OCI-LY1 (cell line): ENCODE data around the gene LRMDA.

Source experiments
- H2AFZ ChIP-seq: fragments of 200-600 bp; sonication (generic), shearing (Covaris generic); 2 replicates; pipeline ENCODE4 v1.6.0; 2014; ENCODE audit warnings: antibody characterized with exemption, mild to moderate bottlenecking, low read length
- H3F3A ChIP-seq: fragments of 200-600 bp; sonication (generic), shearing (Covaris generic); 2 replicates; pipeline ENCODE4 v1.6.0; 2014; ENCODE audit warnings: mild to moderate bottlenecking, antibody characterized with exemption, low read length, moderate library complexity; ENCODE audit not compliant: insufficient read depth
- H3K27ac ChIP-seq: fragments of 200-600 bp; sonication (generic); 2 replicates; pipeline ENCODE4 v1.5.1; 2014; ENCODE audit warnings: low read length, mixed run types, mild to moderate bottlenecking, low read depth; ENCODE audit not compliant: poor library complexity, severe bottlenecking
- H3K27me3 ChIP-seq: fragments of 200-600 bp; sonication (generic); 2 replicates; pipeline ENCODE4 v1.6.0; 2014; ENCODE audit warnings: antibody characterized with exemption, mild to moderate bottlenecking, low read length, moderate library complexity; ENCODE audit not compliant: insufficient read depth
- H3K36me3 ChIP-seq: fragments of 200-600 bp; sonication (generic); 2 replicates; pipeline ENCODE4 v1.6.1; 2014; ENCODE audit warnings: mild to moderate bottlenecking, antibody characterized with exemption, low read length, moderate library complexity, mixed read lengths; ENCODE audit not compliant: insufficient read depth
- H3K4me1 ChIP-seq: fragments of 200-600 bp; sonication (generic); 2 replicates; pipeline ENCODE4 v1.5.1; 2014; ENCODE audit warnings: mild to moderate bottlenecking, low read length, moderate library complexity; ENCODE audit not compliant: insufficient read depth, severe bottlenecking
- H3K4me2 ChIP-seq: fragments of 200-600 bp; sonication (generic), shearing (Covaris generic); 2 replicates; pipeline ENCODE4 v1.6.1; 2014; ENCODE audit warnings: low read length
- H3K4me3 ChIP-seq: fragments of 200-600 bp; sonication (generic); 2 replicates; pipeline ENCODE4 v1.5.1; 2014; ENCODE audit warnings: low read length, low read depth, mild to moderate bottlenecking, mixed read lengths; ENCODE audit not compliant: poor library complexity, severe bottlenecking
- H3K79me2 ChIP-seq: fragments of 200-600 bp; shearing (Covaris generic); 2 replicates; pipeline ENCODE4 v1.6.1; 2016; ENCODE audit warnings: mixed run types, low read length, mixed read lengths; ENCODE audit not compliant: insufficient read depth
- H3K9ac ChIP-seq: fragments of 200-600 bp; sonication (generic), shearing (Covaris generic); 2 replicates; pipeline ENCODE4 v1.6.1; 2014; ENCODE audit warnings: mild to moderate bottlenecking, low read length, mixed read lengths
- H3K9me2 ChIP-seq: fragments of 200-600 bp; sonication (generic), shearing (Covaris generic); 2 replicates; pipeline ENCODE4 v1.6.1; 2014; ENCODE audit warnings: low read depth, mild to moderate bottlenecking, low read length, mixed read lengths
- H3K9me3 ChIP-seq: fragments of 200-600 bp; shearing (Covaris generic); 2 replicates; pipeline ENCODE4 v1.6.1; 2014; ENCODE audit warnings: low read length, mixed read lengths
- H4K20me1 ChIP-seq: fragments of 200-600 bp; sonication (generic), shearing (Covaris generic); 2 replicates; pipeline ENCODE4 v1.6.0; 2016; ENCODE audit warnings: mild to moderate bottlenecking, low read length; ENCODE audit not compliant: insufficient read depth
- CTCF ChIP-seq: fragments of 200-600 bp; sonication (generic), shearing (Covaris generic); IDR thresholded peaks from 2 replicates; pipeline ENCODE4 v1.5.1; 2017; ENCODE audit warnings: mild to moderate bottlenecking, antibody characterized with exemption, low read length, moderate library complexity, mixed read lengths
- EZH2 ChIP-seq: fragments of 200-600 bp; sonication (generic), shearing (Covaris generic); IDR thresholded peaks from 2 replicates; pipeline ENCODE4 v1.8.0; 2017; ENCODE audit warnings: borderline replicate concordance, mixed run types, mild to moderate bottlenecking, antibody characterized with exemption, low read length, moderate library complexity, mixed read lengths

LRMDA gene

GRCh38 chr10:76281659-76282058 is 850.2 kb downstream of the LRMDA start:
- no peak overlapping the region for H3K4me3 ChIP-seq
- no peaks in the 10 kb centered on the region for H3F3A ChIP-seq
- H3K9me3 ChIP-seq, result no peaks in the 10 kb centered on the region
- H3K4me2 ChIP-seq, result no peak overlapping the region
- H3K27me3 ChIP-seq, result no peaks in the 10 kb centered on the region
- TF ChIP-seq EZH2, result no peak
- TF ChIP-seq CTCF, result no peak
- H3K36me3 ChIP-seq, result no peaks in the 10 kb centered on the region
- H3K9me2 ChIP-seq, result no peaks in the 10 kb centered on the region
- H3K79me2 ChIP-seq, result no peaks in the 10 kb centered on the region
- H3K27ac ChIP-seq, result no peak overlapping the region
- no peaks in the 10 kb centered on the region for H4K20me1 ChIP-seq
- H3K4me1 ChIP-seq, result no peaks in the 10 kb centered on the region
- H2AFZ ChIP-seq, result no peak overlapping the region
- no peak overlapping the region for H3K9ac ChIP-seq

GRCh38 chr10:76282061-76283025 is 850.9 kb downstream of the LRMDA start:
- H3K4me1 ChIP-seq, result no peaks in the 10 kb centered on the region
- H2AFZ ChIP-seq, result no peak overlapping the region
- TF ChIP-seq CTCF (no peak), EZH2 (no peak)
- H3K9me2 ChIP-seq, result no peaks in the 10 kb centered on the region
- no peaks in the 10 kb centered on the region for H3K79me2 ChIP-seq
- H3K27ac ChIP-seq, result no peak overlapping the region
- H3K9me3 ChIP-seq, result no peaks in the 10 kb centered on the region
- no peaks in the 10 kb centered on the region for H4K20me1 ChIP-seq
- H3K27me3 ChIP-seq, result no peaks in the 10 kb centered on the region
- no peaks in the 10 kb centered on the region for H3K36me3 ChIP-seq
- H3K4me3 ChIP-seq, result no peak overlapping the region
- H3F3A ChIP-seq, result no peaks in the 10 kb centered on the region
- H3K4me2 ChIP-seq, result no peak overlapping the region
- H3K9ac ChIP-seq, result no peak overlapping the region

GRCh38 chr10:76284351-76284750 is 852.9 kb downstream of the LRMDA start:
- Histone ChIP-seq H3K27ac (no peak overlapping the region), H3K9me3 (no peaks in the 10 kb centered on the region), H3K4me2 (no peak overlapping the region), H4K20me1 (no peaks in the 10 kb centered on the region), H3K9ac (no peak overlapping the region), H3K4me3 (no peak overlapping the region), H2AFZ (no peak overlapping the region), H3K4me1 (no peaks in the 10 kb centered on the region), H3F3A (no peaks in the 10 kb centered on the region), H3K9me2 (no peaks in the 10 kb centered on the region), H3K36me3 (no peaks in the 10 kb centered on the region), H3K79me2 (no peaks in the 10 kb centered on the region), H3K27me3 (no peaks in the 10 kb centered on the region)
- no peak for TF ChIP-seq EZH2
- no peak for TF ChIP-seq CTCF
